GM12892 (cell line): Measurements from ENCODE around the gene SLC7A10.

Experiments used
- POLR2AphosphoS5 ChIP-seq: IDR thresholded peaks from 2 replicates; pipeline ENCODE4 v1.6.1; 2011; ENCODE audit warnings: low read depth, low read length, control low read depth
- TAF1 ChIP-seq: IDR thresholded peaks from 2 replicates; pipeline ENCODE4 v1.6.1; 2011; ENCODE audit warnings: low read depth, mild to moderate bottlenecking, control low read depth, low read length, borderline replicate concordance

GRCh38 chr19:33205531-33206260 lies 20.0 kb downstream of the SLC7A10 start:
- TF ChIP-seq POLR2AphosphoS5 (no peak), TAF1 (no peak)
